ENCODE data around the gene SRRM1.
"Not testable (repeated sequence)": the region's sequence is repeated elsewhere in the genome, so short reads cannot be mapped to it uniquely, and the experiment has no call there.

Gene SRRM1

DNA sequence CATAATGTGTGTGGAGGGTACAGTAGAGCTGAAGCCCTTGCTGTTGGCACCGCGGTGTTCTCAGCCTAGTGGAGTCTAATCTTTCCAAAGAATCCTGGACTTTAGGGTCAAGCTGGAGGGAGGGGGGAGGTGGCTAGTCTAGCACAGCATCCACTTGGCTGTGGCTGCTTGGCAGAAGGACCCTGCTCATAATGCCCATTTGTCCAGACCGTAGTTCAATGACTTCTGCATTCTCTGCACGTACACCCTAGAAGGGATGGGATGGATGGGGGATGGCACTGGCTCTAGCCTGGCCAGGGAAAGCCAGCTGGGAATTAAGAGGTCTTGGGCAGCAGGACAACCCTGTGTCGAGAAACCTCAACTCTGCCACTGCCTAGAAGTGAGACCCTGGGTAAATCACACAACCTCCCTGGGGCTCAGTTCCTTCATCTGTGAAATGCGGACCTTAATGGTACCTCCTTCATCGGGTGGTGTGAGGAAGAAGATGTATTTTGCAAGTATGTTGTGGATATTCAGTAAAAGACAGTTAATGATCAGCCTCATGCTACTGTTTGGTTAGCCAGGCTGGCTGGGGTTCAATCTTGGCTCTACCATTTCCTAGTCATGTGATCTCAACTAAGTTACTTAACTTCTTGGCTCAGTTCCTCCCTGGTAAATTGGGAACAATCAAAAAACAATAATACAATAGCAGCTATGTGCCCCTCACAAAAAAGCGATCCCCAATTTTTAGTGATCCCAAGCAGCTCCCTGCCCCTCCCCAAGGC lies 75.0 kb downstream of the SRRM1 start:
- no peak for DNase-seq (ENCODE audit: low spot score)

DNA sequence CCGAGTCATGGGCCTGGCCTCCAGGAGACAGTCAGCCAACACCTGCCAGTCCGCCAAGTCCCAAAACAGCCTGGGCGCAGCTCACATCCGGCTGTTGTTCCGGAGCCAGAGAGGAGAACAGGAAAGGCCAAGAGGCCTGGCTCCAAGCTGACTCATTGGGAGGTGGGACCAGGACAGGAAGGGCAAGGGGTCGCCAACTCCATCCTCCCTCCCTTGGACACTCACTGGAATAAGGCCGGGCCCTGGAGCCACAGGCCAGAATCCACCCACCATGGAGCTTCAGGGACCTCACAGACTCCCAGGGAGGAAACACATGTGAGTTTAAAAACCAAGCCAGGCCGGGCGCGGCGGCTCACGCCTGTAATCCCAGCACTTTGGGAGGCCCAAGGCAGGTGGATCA lies 77.0 kb downstream of the SRRM1 start:
- DNase-seq (ENCODE audit: low spot score): no peak

DNA sequence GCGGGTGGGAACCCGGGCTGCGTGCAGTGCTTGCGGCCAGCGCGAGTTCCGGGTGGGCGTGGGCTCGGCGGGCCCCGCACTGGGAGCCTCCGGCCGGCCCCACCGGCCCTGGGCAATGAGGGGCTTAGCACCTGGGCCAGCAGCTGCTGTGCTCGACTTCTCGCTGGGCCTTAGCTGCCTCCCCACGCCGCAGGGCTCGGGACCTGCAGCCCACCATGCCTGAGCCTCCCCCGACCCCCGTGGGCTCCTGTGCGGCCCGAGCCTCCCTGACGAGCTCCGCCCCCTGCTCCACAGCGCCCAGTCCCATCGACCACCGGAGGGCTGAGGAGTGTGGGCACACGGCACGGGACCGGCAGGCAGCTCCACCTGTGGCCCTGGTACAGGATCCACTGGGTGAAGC lies 78.4 kb downstream of the SRRM1 start:
- DNase-seq (ENCODE audit: low spot score): no peak

DNA sequence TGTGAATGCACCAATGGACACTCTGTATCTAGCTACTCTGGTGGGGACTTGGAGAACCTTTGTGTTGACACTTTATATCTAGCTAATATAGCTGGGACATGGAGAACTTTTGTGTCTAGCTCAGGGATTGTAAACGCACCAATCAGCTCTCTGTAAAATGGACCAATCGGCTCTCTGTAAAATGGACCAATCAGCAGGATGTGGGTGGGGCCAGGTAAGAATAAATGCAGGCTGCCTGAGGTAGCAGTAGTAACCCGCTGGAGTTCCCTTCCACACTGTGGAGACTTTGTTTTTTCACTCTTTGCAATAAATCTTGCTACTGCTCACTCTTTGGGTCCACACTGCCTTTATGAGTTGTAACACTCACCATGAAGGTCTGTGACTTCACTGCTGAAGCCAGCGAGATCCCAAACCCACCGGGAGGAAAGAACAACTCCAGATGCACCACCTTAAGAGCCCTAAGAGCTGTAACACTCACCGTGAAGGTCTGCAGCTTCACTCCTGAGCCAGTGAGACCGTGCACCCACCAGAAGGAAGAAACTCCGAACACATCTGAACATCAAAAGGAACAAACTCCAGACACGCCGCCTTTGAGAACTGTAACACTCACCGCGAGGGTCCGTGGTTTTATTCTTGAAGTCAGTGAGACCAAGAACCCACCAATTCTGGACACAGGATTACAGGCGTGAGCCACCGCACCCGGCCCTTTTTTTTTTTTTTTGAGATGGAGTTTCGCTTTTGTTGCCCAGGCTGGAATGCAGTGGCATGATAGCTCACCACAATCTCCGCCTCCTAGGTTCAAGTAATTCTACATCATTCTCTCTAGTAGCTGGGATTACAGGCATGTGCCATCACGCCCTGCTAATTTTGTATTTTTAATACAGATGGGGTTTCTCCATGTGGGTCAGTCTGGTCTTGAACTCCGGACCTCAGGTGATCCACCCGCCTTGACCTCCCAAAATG lies 79.3 kb downstream of the SRRM1 start:
- not testable (repeated sequence) for DNase-seq (ENCODE audit: low spot score)

All from SW480 (cell line).